Thyroid gland (tissue), 4 donors: ENCODE data around the gene RAB11FIP4. TPM values are rescaled to one million over a fixed set of nuclear protein-coding genes. Genes with fewer than 3 reads are reported as not detected.

Experiments used
- DNase-seq, 2 donors: peaks; one replicate each; pipeline ENCODE4 v3.0.0-alpha.2; 2019
- H3K27ac ChIP-seq, 3 donors: fragments of 200-600 bp; sonication (generic); 1 replicate in 2 of 3; 2 replicates in 1 of 3; pipeline ENCODE4 v1.5.1; 2016 to 2019; ENCODE audit warnings: mild to moderate bottlenecking in 1 of 3, moderate library complexity in 1 of 3
- H3K27me3 ChIP-seq: fragments of 200-600 bp; sonication (generic); one replicate; pipeline ENCODE4 v1.5.1; 2019
- H3K36me3 ChIP-seq, 2 donors: fragments of 200-600 bp; sonication (generic); one replicate each; pipeline ENCODE4 v1.5.1; 2016 to 2019
- H3K4me1 ChIP-seq, 2 donors: fragments of 200-600 bp; sonication (generic); one replicate each; pipeline ENCODE4 v1.5.1; 2017 to 2019
- H3K4me3 ChIP-seq, 3 donors: fragments of 200-600 bp; sonication (generic); replicated peaks in 1 of 3; 1 replicate in 2 of 3; 2 replicates in 1 of 3; pipeline ENCODE4 v1.5.1; 2016; ENCODE audit warnings: mild to moderate bottlenecking in 1 of 3
- H3K9me3 ChIP-seq: fragments of 200-600 bp; sonication (generic); one replicate; pipeline ENCODE4 v1.5.1; 2017
- POLR2A ChIP-seq, 2 donors: fragments of 450-650 bp; IDR thresholded peaks; one replicate each; pipeline ENCODE4 v1.6.1; 2017; ENCODE audit warnings: antibody characterized with exemption in 2 of 2, mild to moderate bottlenecking in 2 of 2, moderate library complexity in 1 of 2
- WGBS, 2 donors: methylation state at CpG; one replicate each; pipeline ENCODE4 v1.1.5; 2017; 5-methylcytosine and 5-hydroxymethylcytosine counted together
- intact Hi-C: fragments of 100-400 bp; cut with DNase I; formaldehyde crosslinking; loops from one replicate; pipeline ENCODE4 v1.15.1; 2023
- total RNA-seq, 4 donors: library from RNA; depleted of rRNA; stranded (reverse); fragments of >200 nt; gene quantifications; one replicate each; pipeline ENCODE4 v1.2.3, GENCODE V29; 2016
- TF ChIP-seq, protein P1 (sequence below), 6 experiments: fragments of 200-600 bp in 3 of 6; fragments of 450-650 bp in 3 of 6; sonication (generic) in 3 of 6; IDR thresholded peaks; one replicate each; pipeline ENCODE4 v1.5.1; 2016 to 2019; ENCODE audit warnings: antibody characterized with exemption in 6 of 6, mild to moderate bottlenecking in 2 of 6, inconsistent platforms in 1 of 6, moderate library complexity in 1 of 6

RAB11FIP4 gene
- total RNA-seq, 4 donors from 2014 or later = 21.1 to 44.5 (median 24.9) TPM

DNA sequence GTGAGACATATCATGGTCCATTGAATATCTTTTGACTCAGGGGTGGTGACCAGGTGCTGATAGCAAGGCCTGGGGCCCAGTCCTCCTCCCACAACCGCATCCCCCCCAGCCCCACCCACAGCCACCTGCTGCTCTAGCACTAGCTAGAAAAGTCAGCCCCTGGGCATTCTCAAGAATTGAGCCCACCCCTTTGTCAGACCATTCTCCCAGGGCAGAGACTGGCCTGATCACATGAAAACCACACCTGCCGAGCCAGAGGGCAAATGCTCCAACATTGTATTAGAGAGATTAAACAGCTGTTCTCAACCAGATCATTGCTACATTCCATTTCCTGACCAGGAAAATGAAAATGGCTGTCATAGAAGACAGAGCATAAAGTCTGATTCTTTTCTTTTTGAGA lies 62.4 kb downstream of the RAB11FIP4 start:
- no peaks in the 10 kb centered on the region for H3K36me3 ChIP-seq
- H3K9me3 ChIP-seq = no peaks in the 10 kb centered on the region
- H3K4me3 ChIP-seq = no peak overlapping the region
- no peak overlapping the region for H3K27ac ChIP-seq
- 85% methylated on average over 2 of the region's 2 CpGs for WGBS, 2 donors
- no peaks in the 10 kb centered on the region for H3K27me3 ChIP-seq
- peaks cover 0 to 3% of the 10 kb centered on the region in 2 donors for H3K4me1 ChIP-seq
- intact Hi-C loops = no loop called here
- no peak for DNase-seq
- TF ChIP-seq POLR2A (IDR thresholded peaks at IDR 0.05) = no peak
- TF ChIP-seq, protein P1, sequence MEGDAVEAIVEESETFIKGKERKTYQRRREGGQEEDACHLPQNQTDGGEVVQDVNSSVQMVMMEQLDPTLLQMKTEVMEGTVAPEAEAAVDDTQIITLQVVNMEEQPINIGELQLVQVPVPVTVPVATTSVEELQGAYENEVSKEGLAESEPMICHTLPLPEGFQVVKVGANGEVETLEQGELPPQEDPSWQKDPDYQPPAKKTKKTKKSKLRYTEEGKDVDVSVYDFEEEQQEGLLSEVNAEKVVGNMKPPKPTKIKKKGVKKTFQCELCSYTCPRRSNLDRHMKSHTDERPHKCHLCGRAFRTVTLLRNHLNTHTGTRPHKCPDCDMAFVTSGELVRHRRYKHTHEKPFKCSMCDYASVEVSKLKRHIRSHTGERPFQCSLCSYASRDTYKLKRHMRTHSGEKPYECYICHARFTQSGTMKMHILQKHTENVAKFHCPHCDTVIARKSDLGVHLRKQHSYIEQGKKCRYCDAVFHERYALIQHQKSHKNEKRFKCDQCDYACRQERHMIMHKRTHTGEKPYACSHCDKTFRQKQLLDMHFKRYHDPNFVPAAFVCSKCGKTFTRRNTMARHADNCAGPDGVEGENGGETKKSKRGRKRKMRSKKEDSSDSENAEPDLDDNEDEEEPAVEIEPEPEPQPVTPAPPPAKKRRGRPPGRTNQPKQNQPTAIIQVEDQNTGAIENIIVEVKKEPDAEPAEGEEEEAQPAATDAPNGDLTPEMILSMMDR (IDR thresholded peaks at IDR 0.05) = no peak

- WGBS, 2 donors = 76 to 82% methylated on average over 5 of the region's 5 CpGs
- Histone ChIP-seq H3K36me3 (no peaks in the 10 kb centered on the region), H3K4me3 (no peak overlapping the region), H3K9me3 (no peaks in the 10 kb centered on the region), H3K27ac (no peak overlapping the region), H3K27me3 (no peaks in the 10 kb centered on the region), H3K4me1 (no peaks in the 10 kb centered on the region)
- intact Hi-C loops = no loop called here
- no peak for DNase-seq
- TF ChIP-seq, protein P1 (IDR thresholded peaks at IDR 0.05) = no peak
- no peak for TF ChIP-seq POLR2A (IDR thresholded peaks at IDR 0.05)
These were observed 65.3 kb downstream of the RAB11FIP4 start for GRCh38 chr17:31456814-31457213.

DNA sequence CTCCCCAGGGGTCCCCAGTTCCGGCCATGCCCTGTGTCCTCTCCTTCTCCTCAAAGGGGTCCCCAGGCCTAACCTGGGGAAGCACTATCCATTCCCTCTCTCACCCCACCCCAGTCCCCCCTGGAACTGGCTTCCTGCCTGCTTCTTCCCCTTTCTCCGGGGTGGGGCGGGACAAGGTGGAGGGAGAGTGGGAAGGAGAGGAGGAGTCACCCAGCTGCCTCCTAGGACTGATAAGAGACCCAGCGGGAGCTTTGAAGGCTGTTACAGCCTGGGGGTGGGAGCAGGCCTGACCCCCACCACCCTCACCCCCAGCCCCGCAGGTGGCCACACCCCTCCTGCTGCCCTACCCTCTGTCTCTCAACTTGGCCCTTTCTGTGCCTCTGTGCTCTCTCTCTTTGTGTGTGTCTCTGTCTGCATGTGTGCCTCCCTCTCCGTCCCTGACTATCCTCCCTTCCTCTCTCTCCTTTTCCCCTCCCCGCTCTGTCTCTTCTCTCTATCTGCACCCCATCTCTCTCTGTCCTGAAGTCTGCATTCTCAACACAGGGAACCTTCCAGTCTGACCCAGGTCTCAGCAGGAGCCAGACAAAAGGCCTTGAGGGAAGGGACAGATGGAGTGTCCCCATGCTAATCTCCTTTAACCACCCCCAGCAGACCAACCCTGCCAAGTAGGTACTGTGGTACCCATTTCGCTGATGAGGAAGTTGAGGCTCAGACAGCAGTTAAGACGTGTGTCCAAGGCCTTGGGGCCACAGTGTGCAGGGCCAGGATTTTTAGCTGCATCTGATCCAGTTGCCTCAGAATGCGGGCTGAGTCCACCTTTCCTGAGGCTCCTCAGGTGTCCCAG lies 66.1 kb downstream of the RAB11FIP4 start:
- Histone ChIP-seq H3K36me3 (no peaks in the 10 kb centered on the region), H3K4me1 (peaks cover 0 to 8% of the 10 kb centered on the region in 2 donors), H3K27ac (no peak overlapping the region), H3K9me3 (no peaks in the 10 kb centered on the region), H3K4me3 (no peak overlapping the region), H3K27me3 (no peaks in the 10 kb centered on the region)
- intact Hi-C loops = no loop called here
- no peak for DNase-seq
- TF ChIP-seq, protein P1 (IDR thresholded peaks at IDR 0.05) = no peak
- TF ChIP-seq POLR2A (IDR thresholded peaks at IDR 0.05) = no peak
- WGBS, 2 donors = 73 to 74% methylated on average over 10 of the region's 10 CpGs

GRCh38 chr17:31458829-31459228 lies 67.4 kb downstream of the RAB11FIP4 start:
- no peak for DNase-seq
- intact Hi-C loops = no loop called here
- TF ChIP-seq, protein P1 (IDR thresholded peaks at IDR 0.05) = no peak
- no peak for TF ChIP-seq POLR2A (IDR thresholded peaks at IDR 0.05)
- Histone ChIP-seq H3K36me3 (no peaks in the 10 kb centered on the region), H3K9me3 (no peaks in the 10 kb centered on the region), H3K27ac (no peak overlapping the region), H3K27me3 (no peaks in the 10 kb centered on the region), H3K4me1 (peaks cover 0 to 8% of the 10 kb centered on the region in 2 donors), H3K4me3 (no peak overlapping the region)
- 77 to 79% methylated on average over 2 of the region's 2 CpGs for WGBS, 2 donors

GRCh38 chr17:31459716-31460115 lies 68.2 kb downstream of the RAB11FIP4 start:
- Histone ChIP-seq H3K9me3 (no peaks in the 10 kb centered on the region), H3K36me3 (no peaks in the 10 kb centered on the region), H3K4me1 (peaks cover 0 to 8% of the 10 kb centered on the region in 2 donors), H3K27me3 (no peaks in the 10 kb centered on the region), H3K4me3 (no peak overlapping the region), H3K27ac (no peak overlapping the region)
- intact Hi-C loops = no loop called here
- TF ChIP-seq, protein P1 (IDR thresholded peaks at IDR 0.05) = no peak
- no peak for TF ChIP-seq POLR2A (IDR thresholded peaks at IDR 0.05)
- no peak for DNase-seq
- 46 to 51% methylated on average over 2 to 3 of the region's 4 CpGs for WGBS, 2 donors
